MM.1S (cell line): ENCODE measurements around the gene LTBP4.

Experiments used
- DNase-seq: peaks from one replicate; pipeline ENCODE4 v3.0.0-alpha.2; 2015
- H2AFZ ChIP-seq: fragments of 300-600 bp; sonication (generic); 2 replicates; pipeline ENCODE4 v1.6.0; 2016; ENCODE audit warnings: antibody characterized with exemption, low read length
- H3F3A ChIP-seq: fragments of 300-600 bp; sonication (generic); 2 replicates; pipeline ENCODE4 v1.6.1; 2016; ENCODE audit warnings: mild to moderate bottlenecking, antibody characterized with exemption, low read length, moderate library complexity, mixed read lengths; ENCODE audit not compliant: insufficient read depth
- H3K27ac ChIP-seq: fragments of 300-600 bp; sonication (generic); 2 replicates; pipeline ENCODE4 v1.5.1; 2016; ENCODE audit warnings: mild to moderate bottlenecking, low read length
- H3K27me3 ChIP-seq: fragments of 300-600 bp; sonication (generic); replicated peaks from 2 replicates; pipeline ENCODE4 v1.6.0; 2016; ENCODE audit warnings: low read length; ENCODE audit not compliant: insufficient read depth
- H3K36me3 ChIP-seq: fragments of 300-600 bp; sonication (generic); replicated peaks from 2 replicates; pipeline ENCODE4 v1.6.1; 2016; ENCODE audit warnings: mild to moderate bottlenecking, low read length, mixed read lengths; ENCODE audit not compliant: insufficient read depth
- H3K4me1 ChIP-seq: fragments of 300-600 bp; sonication (generic); 2 replicates; pipeline ENCODE4 v1.6.1; 2016; ENCODE audit warnings: low read length, mixed read lengths
- H3K4me2 ChIP-seq: fragments of 300-600 bp; sonication (generic); 2 replicates; pipeline ENCODE4 v1.6.0; 2016; ENCODE audit warnings: low read depth, low read length
- H3K4me3 ChIP-seq: fragments of 300-600 bp; sonication (generic); 2 replicates; pipeline ENCODE4 v1.5.1; 2016; ENCODE audit warnings: low read length, mixed read lengths
- H3K79me2 ChIP-seq: fragments of 300-600 bp; sonication (generic); 2 replicates; pipeline ENCODE4 v1.6.1; 2016; ENCODE audit warnings: mixed run types, low read length, mixed read lengths
- H3K9ac ChIP-seq: fragments of 300-600 bp; sonication (generic); 2 replicates; pipeline ENCODE4 v1.6.1; 2016; ENCODE audit warnings: low read length, mixed read lengths
- H3K9me2 ChIP-seq: fragments of 300-600 bp; sonication (generic); replicated peaks from 2 replicates; pipeline ENCODE4 v1.6.1; 2016; ENCODE audit warnings: mild to moderate bottlenecking, low read length, mixed read lengths; ENCODE audit not compliant: insufficient read depth
- H3K9me3 ChIP-seq: fragments of 300-600 bp; sonication (generic); replicated peaks from 2 replicates; pipeline ENCODE4 v1.6.1; 2016; ENCODE audit warnings: mild to moderate bottlenecking, low read length, mixed read lengths; ENCODE audit not compliant: insufficient read depth
- H4K20me1 ChIP-seq: fragments of 300-600 bp; sonication (generic); 2 replicates; pipeline ENCODE4 v1.6.1; 2016; ENCODE audit warnings: mild to moderate bottlenecking, low read length, moderate library complexity, mixed read lengths; ENCODE audit not compliant: insufficient read depth
- EZH2 ChIP-seq: fragments of 300-600 bp; sonication (generic); optimal IDR thresholded peaks from 2 replicates; pipeline ENCODE3; 2017; ENCODE audit warnings: low read depth, mild to moderate bottlenecking, antibody characterized with exemption, low read length, mixed read lengths
- EZH2phosphoT487 ChIP-seq: fragments of 300-600 bp; sonication (generic); IDR thresholded peaks from 2 replicates; pipeline ENCODE4 v1.6.1; 2018; ENCODE audit warnings: antibody characterized with exemption, low read length
- TF ChIP-seq, protein P1 (sequence below): fragments of 300-600 bp; sonication (generic); IDR thresholded peaks from 2 replicates; pipeline ENCODE4 v1.5.1; 2016; ENCODE audit warnings: antibody characterized with exemption, low read length, mixed read lengths

The LTBP4 gene

GRCh38 chr19:40617961-40618360 lies 16.8 kb downstream of the LTBP4 start:
- no peak for DNase-seq
- Histone ChIP-seq H3K9me2 (no peaks in the 10 kb centered on the region), H3K36me3 (no peaks in the 10 kb centered on the region)

GRCh38 chr19:40619333-40620160 lies 18.4 kb downstream of the LTBP4 start:
- no peak for DNase-seq
- Histone ChIP-seq H3K27me3 (no peaks in the 10 kb centered on the region), H3K27ac (no peak overlapping the region), H3F3A (no peaks in the 10 kb centered on the region), H3K9me2 (no peaks in the 10 kb centered on the region), H4K20me1 (no peaks in the 10 kb centered on the region), H3K9me3 (no peaks in the 10 kb centered on the region), H3K4me3 (no peak overlapping the region), H3K4me2 (no peak overlapping the region), H3K4me1 (no peaks in the 10 kb centered on the region), H2AFZ (no peak overlapping the region), H3K79me2 (no peaks in the 10 kb centered on the region), H3K9ac (no peak overlapping the region), H3K36me3 (no peaks in the 10 kb centered on the region)
- TF ChIP-seq EZH2phosphoT487 (no peak), EZH2 (no peak)
- TF ChIP-seq, protein P1, sequence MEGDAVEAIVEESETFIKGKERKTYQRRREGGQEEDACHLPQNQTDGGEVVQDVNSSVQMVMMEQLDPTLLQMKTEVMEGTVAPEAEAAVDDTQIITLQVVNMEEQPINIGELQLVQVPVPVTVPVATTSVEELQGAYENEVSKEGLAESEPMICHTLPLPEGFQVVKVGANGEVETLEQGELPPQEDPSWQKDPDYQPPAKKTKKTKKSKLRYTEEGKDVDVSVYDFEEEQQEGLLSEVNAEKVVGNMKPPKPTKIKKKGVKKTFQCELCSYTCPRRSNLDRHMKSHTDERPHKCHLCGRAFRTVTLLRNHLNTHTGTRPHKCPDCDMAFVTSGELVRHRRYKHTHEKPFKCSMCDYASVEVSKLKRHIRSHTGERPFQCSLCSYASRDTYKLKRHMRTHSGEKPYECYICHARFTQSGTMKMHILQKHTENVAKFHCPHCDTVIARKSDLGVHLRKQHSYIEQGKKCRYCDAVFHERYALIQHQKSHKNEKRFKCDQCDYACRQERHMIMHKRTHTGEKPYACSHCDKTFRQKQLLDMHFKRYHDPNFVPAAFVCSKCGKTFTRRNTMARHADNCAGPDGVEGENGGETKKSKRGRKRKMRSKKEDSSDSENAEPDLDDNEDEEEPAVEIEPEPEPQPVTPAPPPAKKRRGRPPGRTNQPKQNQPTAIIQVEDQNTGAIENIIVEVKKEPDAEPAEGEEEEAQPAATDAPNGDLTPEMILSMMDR: no peak

More at GRCh38 chr19:40617961-40618360, 16.8 kb downstream of the LTBP4 start:
- H3K4me3 ChIP-seq: no peak overlapping the region
- no peaks in the 10 kb centered on the region for H3K27me3 ChIP-seq
- no peak overlapping the region for H2AFZ ChIP-seq
- H4K20me1 ChIP-seq: no peaks in the 10 kb centered on the region
- H3K27ac ChIP-seq: no peak overlapping the region
- H3K79me2 ChIP-seq: no peaks in the 10 kb centered on the region
- no peaks in the 10 kb centered on the region for H3K9me3 ChIP-seq
- H3K4me2 ChIP-seq: no peak overlapping the region
- no peak overlapping the region for H3K9ac ChIP-seq
- no peaks in the 10 kb centered on the region for H3K4me1 ChIP-seq
- H3F3A ChIP-seq: 0 out of 2 replicates have a peak, but pooled peaks cover 3% of the 10 kb centered on the region
- TF ChIP-seq EZH2phosphoT487 (no peak), EZH2 (no peak)
- TF ChIP-seq, protein P1: no peak

DNA sequence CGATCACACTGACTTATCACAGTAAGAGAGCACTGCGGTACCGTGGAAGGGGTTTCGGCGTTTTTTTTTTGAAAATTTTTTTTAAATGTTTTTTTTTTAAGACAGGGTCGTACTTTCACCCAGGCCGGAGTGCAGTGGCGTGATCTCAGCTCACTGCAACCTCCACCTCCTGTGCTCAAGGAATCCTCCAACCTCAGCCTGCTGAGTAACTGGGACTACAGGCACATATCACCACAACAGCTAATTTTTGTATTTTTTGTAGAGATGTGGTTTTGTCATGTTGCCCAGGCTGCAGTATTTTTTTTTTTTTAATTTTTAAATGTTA lies 19.0 kb downstream of the LTBP4 start:
- Histone ChIP-seq H3K36me3 (no peaks in the 10 kb centered on the region), H3K27me3 (no peaks in the 10 kb centered on the region), H3K9me3 (no peaks in the 10 kb centered on the region), H3K4me3 (no peak overlapping the region), H4K20me1 (no peaks in the 10 kb centered on the region), H3K9ac (no peak overlapping the region), H3K79me2 (no peaks in the 10 kb centered on the region), H3K27ac (no peak overlapping the region), H3K4me2 (no peak overlapping the region), H3K4me1 (no peaks in the 10 kb centered on the region), H3K9me2 (no peaks in the 10 kb centered on the region), H3F3A (no peaks in the 10 kb centered on the region), H2AFZ (no peak overlapping the region)
- no peak for DNase-seq
- no peak for TF ChIP-seq EZH2
- TF ChIP-seq, protein P1: no peak
- no peak for TF ChIP-seq EZH2phosphoT487
